Caco-2 (cell line): ENCODE measurements around the gene LRP3. TPM values are rescaled to one million over a fixed set of nuclear protein-coding genes. Genes with fewer than 3 reads are reported as not detected.
"Not testable (repeated sequence)": the region's sequence is repeated elsewhere in the genome, so short reads cannot be mapped to it uniquely, and the experiment has no call there.

Experiments
- BruUV-seq: library from RNA; stranded (reverse); fragments of 400-500 nt; replicated peaks from 2 replicates; lab custom pipeline; 2021; lab: Mats Ljungman, UMichigan
- CTCF ChIA-PET: fragments of 300-600 bp; sonication (Branson Sonifier 250); formaldehyde crosslinking; loops from one replicate; lab custom pipeline; 2022; ENCODE audit warnings: antibody characterized with exemption; lab: Charles Lee
- POLR2A ChIA-PET: fragments of 300-600 bp; sonication (Branson Sonifier 250); formaldehyde crosslinking; loops from one replicate; lab custom pipeline; 2022; ENCODE audit warnings: antibody characterized with exemption; lab: Charles Lee
- DNase-seq, 2 experiments: peaks; one replicate each; pipeline versions ENCODE4 v3.0.0 to v3.0.0-alpha.2; 2020 to 2022
- H3K27me3 ChIP-seq: replicated peaks from 2 replicates; pipeline ENCODE4 v1.6.0; 2011; ENCODE audit warnings: low read length; ENCODE audit not compliant: control insufficient read depth, insufficient read depth
- H3K36me3 ChIP-seq: 2 replicates; pipeline ENCODE4 v1.5.1; 2011; ENCODE audit warnings: low read length; ENCODE audit not compliant: control insufficient read depth, insufficient read depth
- H3K4me1 ChIP-seq: fragments of 250-450 bp; sonication (Bioruptor Pico); 2 replicates; pipeline ENCODE4 v1.5.1; 2020; ENCODE audit warnings: mild to moderate bottlenecking
- H3K4me3 ChIP-seq: 2 replicates; pipeline ENCODE4 v1.5.1; 2011; ENCODE audit warnings: low read depth, mild to moderate bottlenecking, control low read depth, low read length
- H3K9me3 ChIP-seq: fragments of 250-450 bp; sonication (Bioruptor Pico); 2 replicates; pipeline ENCODE4 v1.5.1; 2020; ENCODE audit warnings: mild to moderate bottlenecking, moderate library complexity
- H3K27ac Mint-ChIP-seq: one replicate; pipeline ENCODE4 v1.8.0; 2022; ENCODE audit warnings: mixed read lengths; ENCODE audit not compliant: unreplicated experiment
- H3K27me3 Mint-ChIP-seq: one replicate; pipeline ENCODE4 v1.8.0; 2022; ENCODE audit warnings: mixed read lengths; ENCODE audit not compliant: insufficient read depth, unreplicated experiment
- H3K36me3 Mint-ChIP-seq: one replicate; pipeline ENCODE4 v1.8.0; 2022; ENCODE audit warnings: mild to moderate bottlenecking, mixed read lengths; ENCODE audit not compliant: insufficient read depth, unreplicated experiment
- H3K4me1 Mint-ChIP-seq: one replicate; pipeline ENCODE4 v1.8.0; 2022; ENCODE audit warnings: low read depth, mixed read lengths; ENCODE audit not compliant: unreplicated experiment
- H3K4me3 Mint-ChIP-seq: one replicate; pipeline ENCODE4 v1.8.0; 2022; ENCODE audit warnings: mild to moderate bottlenecking, moderate library complexity, mixed read lengths; ENCODE audit not compliant: unreplicated experiment
- H3K9me3 Mint-ChIP-seq: one replicate; pipeline ENCODE4 v1.8.0; 2022; ENCODE audit warnings: mixed read lengths; ENCODE audit not compliant: unreplicated experiment
- intact Hi-C: fragments of 100-400 bp; cut with micrococcal nuclease; formaldehyde crosslinking; loops from one replicate; pipeline ENCODE4 v1.10.0; 2022; ENCODE audit not compliant: unreplicated experiment
- total RNA-seq: library from RNA; stranded (reverse); gene quantifications from 2 replicates; pipeline ENCODE4 v1.2.3, GENCODE V29; 2022
- TF ChIP-seq, protein P1 (sequence below), 2 experiments: fragments of 200-600 bp in 1 of 2; IDR thresholded peaks; 1 replicate in 1 of 2; 2 replicates in 1 of 2; pipeline versions ENCODE4 v1.5.1 to v1.8.0; 2011 to 2022; ENCODE audit warnings: antibody characterized with exemption in 1 of 2, control low read depth in 1 of 2, inconsistent platforms in 1 of 2, low read depth in 1 of 2, low read length in 1 of 2, mild to moderate bottlenecking in 1 of 2, moderate library complexity in 1 of 2; ENCODE audit not compliant: insufficient read depth in 1 of 2, severe bottlenecking in 1 of 2, unreplicated experiment in 1 of 2

The LRP3 gene
- total RNA-seq, 1 experiment from 2014 or later: 22.8 TPM

DNA sequence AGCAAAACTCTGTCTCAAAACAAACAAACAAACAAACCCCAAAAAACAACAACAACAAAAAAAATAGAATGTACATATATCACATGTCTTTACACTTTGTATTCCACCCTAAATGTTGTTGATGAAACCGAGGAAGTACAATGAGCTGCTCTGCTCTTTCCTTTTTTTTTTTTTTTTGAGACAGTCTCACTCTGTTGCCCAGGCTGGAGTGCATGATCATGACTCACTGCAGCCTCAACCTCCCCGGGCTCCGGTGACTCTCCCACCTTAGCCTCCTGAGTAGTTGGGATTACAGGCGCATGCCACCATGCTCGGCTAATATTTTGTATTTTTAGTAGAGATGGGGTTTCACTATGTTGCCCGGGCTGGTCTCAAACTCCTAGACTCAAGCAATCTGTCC lies 30.6 kb upstream of the LRP3 start:
- peaks cover 14% of the 10 kb centered on the region for H3K9me3 Mint-ChIP-seq
- TF ChIP-seq, protein P1, sequence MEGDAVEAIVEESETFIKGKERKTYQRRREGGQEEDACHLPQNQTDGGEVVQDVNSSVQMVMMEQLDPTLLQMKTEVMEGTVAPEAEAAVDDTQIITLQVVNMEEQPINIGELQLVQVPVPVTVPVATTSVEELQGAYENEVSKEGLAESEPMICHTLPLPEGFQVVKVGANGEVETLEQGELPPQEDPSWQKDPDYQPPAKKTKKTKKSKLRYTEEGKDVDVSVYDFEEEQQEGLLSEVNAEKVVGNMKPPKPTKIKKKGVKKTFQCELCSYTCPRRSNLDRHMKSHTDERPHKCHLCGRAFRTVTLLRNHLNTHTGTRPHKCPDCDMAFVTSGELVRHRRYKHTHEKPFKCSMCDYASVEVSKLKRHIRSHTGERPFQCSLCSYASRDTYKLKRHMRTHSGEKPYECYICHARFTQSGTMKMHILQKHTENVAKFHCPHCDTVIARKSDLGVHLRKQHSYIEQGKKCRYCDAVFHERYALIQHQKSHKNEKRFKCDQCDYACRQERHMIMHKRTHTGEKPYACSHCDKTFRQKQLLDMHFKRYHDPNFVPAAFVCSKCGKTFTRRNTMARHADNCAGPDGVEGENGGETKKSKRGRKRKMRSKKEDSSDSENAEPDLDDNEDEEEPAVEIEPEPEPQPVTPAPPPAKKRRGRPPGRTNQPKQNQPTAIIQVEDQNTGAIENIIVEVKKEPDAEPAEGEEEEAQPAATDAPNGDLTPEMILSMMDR (IDR thresholded peaks at IDR 0.05; ENCODE audit: insufficient read depth in 1 of 2, low read depth in 1 of 2, low read length in 1 of 2, severe bottlenecking in 1 of 2, unreplicated experiment in 1 of 2): no peak
- no TSS peak for BruUV-seq
- ChIA-PET POLR2A (no interaction called here), CTCF (interaction anchor here (1.7 kb wide), 1 partner anchor 13 kb away, joined by 4 read pairs; no protein-coding TSS in a partner anchor)
- intact Hi-C loops: no loop called here
- H3K4me1 Mint-ChIP-seq: no peaks in the 10 kb centered on the region
- no peak overlapping the region for H3K27ac Mint-ChIP-seq
- Histone ChIP-seq H3K4me3 (no peak overlapping the region), H3K27me3 (no peaks in the 10 kb centered on the region), H3K9me3 (peaks cover 15% of the 10 kb centered on the region; the same call in 1 of the 2 replicates), H3K36me3 (no peaks in the 10 kb centered on the region), H3K4me1 (no peaks in the 10 kb centered on the region)
- H3K4me3 Mint-ChIP-seq: no peak overlapping the region
- peaks cover 4% of the 10 kb centered on the region for H3K36me3 Mint-ChIP-seq
- no peaks in the 10 kb centered on the region for H3K27me3 Mint-ChIP-seq
- no peak for DNase-seq

DNA sequence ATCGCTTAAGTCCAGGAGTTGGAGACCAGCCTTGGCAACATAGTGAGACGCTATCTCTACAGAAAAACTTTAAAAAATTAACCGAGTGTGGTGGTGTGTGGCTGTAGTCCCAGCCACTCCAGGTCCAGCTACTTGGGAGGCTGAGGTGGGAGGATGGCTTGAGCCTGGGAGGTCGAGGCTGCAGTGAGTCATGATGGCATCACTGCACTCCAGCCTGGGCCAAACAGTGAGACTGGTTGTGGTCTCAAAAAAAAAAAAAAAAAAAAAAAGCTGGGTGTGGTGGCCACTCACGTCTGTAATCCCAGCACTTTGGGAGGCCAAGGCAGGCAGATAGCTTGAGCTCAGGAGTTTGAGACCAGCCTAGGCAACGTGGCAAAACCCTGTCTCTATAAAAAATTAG lies 28.1 kb upstream of the LRP3 start:
- H3K9me3 Mint-ChIP-seq: peaks cover 24% of the 10 kb centered on the region
- BruUV-seq, H3K4me3 Mint-ChIP-seq, H3K4me1 ChIP-seq, H3K36me3 ChIP-seq, H3K27me3 ChIP-seq, DNase-seq, H3K36me3 Mint-ChIP-seq, H3K27me3 Mint-ChIP-seq, H3K4me1 Mint-ChIP-seq, intact Hi-C loops, H3K4me3 ChIP-seq, H3K27ac Mint-ChIP-seq: not testable (repeated sequence)
- H3K9me3 ChIP-seq: peaks cover 17% of the 10 kb centered on the region; the same call in 1 of the 2 replicates
- ChIA-PET CTCF (interaction anchor here (0.8 kb wide), 1 partner anchor 18 kb away, joined by 5 read pairs; no protein-coding TSS in a partner anchor), POLR2A (interaction anchor here (1.3 kb wide), 1 partner anchor 11 kb away, joined by 15 read pairs; no protein-coding TSS in a partner anchor)

DNA sequence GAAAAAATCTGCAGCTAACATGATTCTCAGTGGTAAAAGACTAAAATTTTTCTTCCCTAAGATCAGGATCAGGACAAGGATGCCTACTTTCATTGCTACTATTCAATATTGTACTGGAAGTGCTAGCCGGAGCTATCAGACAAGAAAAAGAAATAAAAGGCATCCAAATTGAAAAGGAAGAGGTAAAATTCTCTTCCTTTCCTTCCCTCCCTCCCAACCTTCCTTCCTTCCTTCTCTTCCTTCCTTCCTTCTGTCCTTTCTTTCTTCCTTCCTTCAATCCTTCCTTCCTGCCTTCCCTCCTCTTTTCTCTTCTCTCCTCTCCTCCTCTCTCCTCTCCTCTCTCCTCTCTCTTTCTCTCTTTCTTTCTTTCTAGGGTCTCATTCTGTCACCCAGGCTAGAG lies 26.7 kb upstream of the LRP3 start:
- Mint-ChIP-seq H3K4me3 (no peak overlapping the region), H3K4me1 (no peaks in the 10 kb centered on the region), H3K27me3 (no peaks in the 10 kb centered on the region), H3K36me3 (peaks cover 4% of the 10 kb centered on the region), H3K27ac (no peak overlapping the region), H3K9me3 (peaks cover 24% of the 10 kb centered on the region)
- Histone ChIP-seq H3K36me3 (no peaks in the 10 kb centered on the region), H3K4me3 (no peak overlapping the region), H3K4me1 (no peaks in the 10 kb centered on the region), H3K27me3 (no peaks in the 10 kb centered on the region), H3K9me3 (peaks cover 17% of the 10 kb centered on the region; the same call in 1 of the 2 replicates)
- intact Hi-C loops: no loop called here
- no TSS peak for BruUV-seq
- CTCF ChIA-PET: no interaction called here
- POLR2A ChIA-PET: no interaction called here
- TF ChIP-seq, protein P1 (IDR thresholded peaks at IDR 0.05; ENCODE audit: insufficient read depth in 1 of 2, low read depth in 1 of 2, low read length in 1 of 2, severe bottlenecking in 1 of 2, unreplicated experiment in 1 of 2): no peak
- no peak for DNase-seq
